HepG2 (cell line): ENCODE measurements around the gene ZKSCAN4. TPM values are rescaled to one million over a fixed set of nuclear protein-coding genes. Genes with fewer than 3 reads are reported as not detected.

Experiments used
- ADNP ChIP-seq: sonication (generic); formaldehyde crosslinking; IDR thresholded peaks from 2 replicates; pipeline ENCODE4 v1.4.0; 2020; ENCODE audit warnings: missing genetic modification reagents
- MED8 ChIP-seq: sonication (generic); formaldehyde crosslinking; IDR thresholded peaks from 2 replicates; pipeline ENCODE4 v1.8.1; 2023; ENCODE audit warnings: mild to moderate bottlenecking, missing genetic modification reagents; ENCODE audit not compliant: insufficient replicate concordance
- MEIS1 ChIP-seq: sonication (generic); formaldehyde crosslinking; IDR thresholded peaks from 2 replicates; pipeline ENCODE4 v1.9.0; 2021; ENCODE audit warnings: mild to moderate bottlenecking, missing genetic modification reagents, moderate library complexity, borderline replicate concordance
- NR2F1 ChIP-seq, 2 experiments: fragments of 450-650 bp in 1 of 2; formaldehyde crosslinking in 1 of 2; IDR thresholded peaks; 2 replicates each; pipeline versions ENCODE4 v1.5.0 to v1.6.1; 2016 to 2020; ENCODE audit warnings: mild to moderate bottlenecking in 1 of 2, missing compliant biosample characterization in 1 of 2, missing genetic modification reagents in 1 of 2, moderate library complexity in 1 of 2
- PAWR ChIP-seq: sonication (generic); formaldehyde crosslinking; IDR thresholded peaks from 2 replicates; pipeline ENCODE4 v1.4.0; 2020; ENCODE audit warnings: missing genetic modification reagents, mild to moderate bottlenecking, borderline replicate concordance
- PCBP2 ChIP-seq: fragments of 200-400 bp; formaldehyde crosslinking; optimal IDR thresholded peaks from 2 replicates; pipeline ENCODE3; 2018; ENCODE audit warnings: low read length, low read depth; ENCODE audit not compliant: poor library complexity, severe bottlenecking
- RFX5 ChIP-seq: IDR thresholded peaks from 2 replicates; pipeline ENCODE4 v1.6.1; 2011; ENCODE audit warnings: low read depth, low read length, improper control_type of control experiment
- RNF219 ChIP-seq: sonication (generic); formaldehyde crosslinking; IDR thresholded peaks from 2 replicates; pipeline ENCODE4 v1.5.0; 2020; ENCODE audit warnings: mild to moderate bottlenecking, missing genetic modification reagents
- TRAFD1 ChIP-seq: sonication (generic); formaldehyde crosslinking; IDR thresholded peaks from 2 replicates; pipeline ENCODE4 v1.5.1; 2020; ENCODE audit warnings: missing genetic modification reagents, mild to moderate bottlenecking, borderline replicate concordance
- ZMYM2 ChIP-seq: sonication (generic); formaldehyde crosslinking; IDR thresholded peaks from 2 replicates; pipeline ENCODE4 v1.8.0; 2022; ENCODE audit warnings: mild to moderate bottlenecking, missing genetic modification reagents
- ZNF124 ChIP-seq: sonication (generic); formaldehyde crosslinking; IDR thresholded peaks from 2 replicates; pipeline ENCODE4 v1.4.0; 2020; ENCODE audit warnings: missing genetic modification reagents
- ZNF687 ChIP-seq: sonication (generic); formaldehyde crosslinking; IDR thresholded peaks from 2 replicates; pipeline ENCODE4 v1.5.1; 2020; ENCODE audit warnings: mild to moderate bottlenecking, missing genetic modification reagents, moderate library complexity
- polyA plus RNA-seq, 8 experiments: library from polyadenylated mRNA; depleted of rRNA in 3 of 8; stranded (reverse) in 7 of 8; unstranded in 1 of 8; fragments of >200 nt; fragmentation: Illumina TruSeq in 4 of 8; extraction: Trizol in 4 of 8; gene quantifications; 2 replicates each; pipeline versions ENCODE4 v1.2.1 to v1.2.3, GENCODE V29; 2011 to 2016; ENCODE audit warnings: low read depth in 4 of 8, missing spikeins in 1 of 8, mixed read lengths in 1 of 8; ENCODE audit not compliant: insufficient read depth in 1 of 8
- total RNA-seq, 5 experiments: library from RNA; depleted of rRNA; stranded (reverse); fragments of >200 nt; fragmentation: Illumina TruSeq; extraction: Trizol; gene quantifications; 2 replicates each; pipeline ENCODE4 v1.2.3, GENCODE V29; 2016; ENCODE audit warnings: low read depth in 1 of 5
- TF ChIP-seq, protein P1 (sequence below): sonication (generic); formaldehyde crosslinking; IDR thresholded peaks from 2 replicates; pipeline ENCODE4 v1.4.0; 2020; ENCODE audit warnings: missing genetic modification reagents
- TF ChIP-seq, protein P2 (sequence below): sonication (generic); formaldehyde crosslinking; IDR thresholded peaks from 2 replicates; pipeline ENCODE4 v1.4.0; 2020; ENCODE audit warnings: mild to moderate bottlenecking, missing genetic modification reagents

The ZKSCAN4 gene
- total and polyA plus RNA-seq, 2 of the 13 experiments (the other 11 are each of a cell fraction or from before 2014, with no cell fraction given), result 2.9 to 7.8 TPM

GRCh38 chr6:28212510-28213212, 39.4 kb downstream of the ZKSCAN4 start (continued):
- TF ChIP-seq RFX5, result no peak
- TF ChIP-seq TRAFD1 (CRISPR knock-in tag), result no peak
- TF ChIP-seq MED8, result no peak
- peak; percentile 54; the same call in 1 of the 2 replicates for TF ChIP-seq MEIS1 (CRISPR knock-in tag)
- no peak for TF ChIP-seq ZNF687 (CRISPR knock-in tag)
- TF ChIP-seq, protein P1, sequence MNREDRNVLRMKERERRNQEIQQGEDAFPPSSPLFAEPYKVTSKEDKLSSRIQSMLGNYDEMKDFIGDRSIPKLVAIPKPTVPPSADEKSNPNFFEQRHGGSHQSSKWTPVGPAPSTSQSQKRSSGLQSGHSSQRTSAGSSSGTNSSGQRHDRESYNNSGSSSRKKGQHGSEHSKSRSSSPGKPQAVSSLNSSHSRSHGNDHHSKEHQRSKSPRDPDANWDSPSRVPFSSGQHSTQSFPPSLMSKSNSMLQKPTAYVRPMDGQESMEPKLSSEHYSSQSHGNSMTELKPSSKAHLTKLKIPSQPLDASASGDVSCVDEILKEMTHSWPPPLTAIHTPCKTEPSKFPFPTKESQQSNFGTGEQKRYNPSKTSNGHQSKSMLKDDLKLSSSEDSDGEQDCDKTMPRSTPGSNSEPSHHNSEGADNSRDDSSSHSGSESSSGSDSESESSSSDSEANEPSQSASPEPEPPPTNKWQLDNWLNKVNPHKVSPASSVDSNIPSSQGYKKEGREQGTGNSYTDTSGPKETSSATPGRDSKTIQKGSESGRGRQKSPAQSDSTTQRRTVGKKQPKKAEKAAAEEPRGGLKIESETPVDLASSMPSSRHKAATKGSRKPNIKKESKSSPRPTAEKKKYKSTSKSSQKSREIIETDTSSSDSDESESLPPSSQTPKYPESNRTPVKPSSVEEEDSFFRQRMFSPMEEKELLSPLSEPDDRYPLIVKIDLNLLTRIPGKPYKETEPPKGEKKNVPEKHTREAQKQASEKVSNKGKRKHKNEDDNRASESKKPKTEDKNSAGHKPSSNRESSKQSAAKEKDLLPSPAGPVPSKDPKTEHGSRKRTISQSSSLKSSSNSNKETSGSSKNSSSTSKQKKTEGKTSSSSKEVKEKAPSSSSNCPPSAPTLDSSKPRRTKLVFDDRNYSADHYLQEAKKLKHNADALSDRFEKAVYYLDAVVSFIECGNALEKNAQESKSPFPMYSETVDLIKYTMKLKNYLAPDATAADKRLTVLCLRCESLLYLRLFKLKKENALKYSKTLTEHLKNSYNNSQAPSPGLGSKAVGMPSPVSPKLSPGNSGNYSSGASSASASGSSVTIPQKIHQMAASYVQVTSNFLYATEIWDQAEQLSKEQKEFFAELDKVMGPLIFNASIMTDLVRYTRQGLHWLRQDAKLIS (CRISPR knock-in tag), result no peak
- peak; percentile 63 for TF ChIP-seq ZNF124 (CRISPR knock-in tag)
- TF ChIP-seq, protein P2, sequence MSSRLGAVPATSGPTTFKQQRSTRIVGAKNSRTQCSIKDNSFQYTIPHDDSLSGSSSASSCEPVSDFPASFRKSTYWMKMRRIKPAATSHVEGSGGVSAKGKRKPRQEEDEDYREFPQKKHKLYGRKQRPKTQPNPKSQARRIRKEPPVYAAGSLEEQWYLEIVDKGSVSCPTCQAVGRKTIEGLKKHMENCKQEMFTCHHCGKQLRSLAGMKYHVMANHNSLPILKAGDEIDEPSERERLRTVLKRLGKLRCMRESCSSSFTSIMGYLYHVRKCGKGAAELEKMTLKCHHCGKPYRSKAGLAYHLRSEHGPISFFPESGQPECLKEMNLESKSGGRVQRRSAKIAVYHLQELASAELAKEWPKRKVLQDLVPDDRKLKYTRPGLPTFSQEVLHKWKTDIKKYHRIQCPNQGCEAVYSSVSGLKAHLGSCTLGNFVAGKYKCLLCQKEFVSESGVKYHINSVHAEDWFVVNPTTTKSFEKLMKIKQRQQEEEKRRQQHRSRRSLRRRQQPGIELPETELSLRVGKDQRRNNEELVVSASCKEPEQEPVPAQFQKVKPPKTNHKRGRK (CRISPR knock-in tag), result no peak
- no peak for TF ChIP-seq NR2F1 (CRISPR knock-in tag; IDR thresholded peaks at IDR 0.05)
- no peak for TF ChIP-seq PAWR
- TF ChIP-seq RNF219, result no peak
- peak; percentile 87 for TF ChIP-seq ZMYM2 (CRISPR knock-in tag)
- 0 out of 2 replicates have a peak, but pooled peaks have one; percentile 27 for TF ChIP-seq ADNP (CRISPR knock-in tag)
- TF ChIP-seq PCBP2, result no peak
